Glomerular visceral epithelial cell (primary cell): ENCODE measurements around the gene FAF2.
"Not testable (repeated sequence)": the region's sequence is repeated elsewhere in the genome, so short reads cannot be mapped to it uniquely, and the experiment has no call there.

Experiments used
- DNase-seq: peaks from one replicate; pipeline ENCODE4 v3.0.0-alpha.2; 2016; ENCODE audit errors: extremely low spot score

Gene FAF2

GRCh38 chr5:176447978-176448608 is at the start of gene FAF2:
FAF2 (plus strand) TSS chr5:176448385; CDS start chr5:176448408, 23 bp downstream.
- peak; percentile 99 for DNase-seq

GRCh38 chr5:176400382-176401156 is 47.6 kb upstream of the FAF2 start:
- no peak for DNase-seq

GRCh38 chr5:176401281-176402205 is 46.6 kb upstream of the FAF2 start:
- DNase-seq: no peak

- no peak for DNase-seq
Observed at GRCh38 chr5:176405656-176406435, 42.3 kb upstream of the FAF2 start.

- no peak for DNase-seq
Observed at GRCh38 chr5:176406436-176407052, 41.6 kb upstream of the FAF2 start.

GRCh38 chr5:176407456-176408251 is 40.5 kb upstream of the FAF2 start:
- DNase-seq: no peak

GRCh38 chr5:176408252-176408573 is 40.0 kb upstream of the FAF2 start:
- not testable (repeated sequence) for DNase-seq

GRCh38 chr5:176408590-176408989 is 39.6 kb upstream of the FAF2 start:
- no peak for DNase-seq

GRCh38 chr5:176409765-176410164 is 38.4 kb upstream of the FAF2 start:
- no peak for DNase-seq

- no peak for DNase-seq
Observed at GRCh38 chr5:176410486-176411180, 37.6 kb upstream of the FAF2 start.

- DNase-seq: no peak
Observed at GRCh38 chr5:176412517-176413254, 35.5 kb upstream of the FAF2 start.

GRCh38 chr5:176413255-176413565 is 35.0 kb upstream of the FAF2 start:
- DNase-seq: no peak

- no peak for DNase-seq
Observed at GRCh38 chr5:176413709-176414191, 34.4 kb upstream of the FAF2 start.

- DNase-seq: no peak
Observed at GRCh38 chr5:176414704-176415103, 33.5 kb upstream of the FAF2 start.

- DNase-seq: no peak
Observed at GRCh38 chr5:176415240-176415951, 32.8 kb upstream of the FAF2 start.

- peak; percentile 91 for DNase-seq
Observed at GRCh38 chr5:176415952-176416924, 31.9 kb upstream of the FAF2 start, which contains the start of gene CLTB. CLTB (minus strand) TSS chr5:176416539; CDS start chr5:176416363, 176 bp downstream.

GRCh38 chr5:176416965-176417364 is 31.2 kb upstream of the FAF2 start:
- no peak for DNase-seq
